Heart right ventricle (tissue), 16 donors: ENCODE results near the gene LPP. TPM values are rescaled to one million over a fixed set of nuclear protein-coding genes. Genes with fewer than 3 reads are reported as not detected.

Experiments
- ATAC-seq, 8 donors: fragments of 200-7000 bp; cut with Tn5 transposase; one replicate each; pipeline ENCODE4 v1.9.1; 2020; ENCODE audit warnings: mild to moderate bottlenecking in 8 of 8, moderate library complexity in 8 of 8, moderate number of reproducible peaks in 1 of 8
- DNase-seq, 2 donors: peaks; one replicate each; pipeline ENCODE4 v3.0.0-alpha.2; 2020
- H3K27ac ChIP-seq, 10 donors: fragments of 200-600 bp; sonication (generic) in 2 of 10; one replicate each; pipeline versions ENCODE4 v1.5.0 to v1.8.0; 2020 to 2022; ENCODE audit warnings: mild to moderate bottlenecking in 3 of 10
- H3K27me3 ChIP-seq, 7 donors: fragments of 200-600 bp; one replicate each; pipeline ENCODE4 v1.8.0; 2021 to 2022; ENCODE audit warnings: mild to moderate bottlenecking in 2 of 7
- H3K36me3 ChIP-seq, 9 donors: fragments of 200-600 bp; sonication (generic) in 1 of 9; one replicate each; pipeline versions ENCODE4 v1.5.0 to v1.8.0; 2020 to 2022; ENCODE audit warnings: mild to moderate bottlenecking in 2 of 9
- H3K4me1 ChIP-seq, 9 donors: fragments of 200-600 bp; sonication (generic) in 1 of 9; one replicate each; pipeline versions ENCODE4 v1.5.0 to v1.8.0; 2020 to 2022; ENCODE audit warnings: mild to moderate bottlenecking in 4 of 9
- H3K4me3 ChIP-seq, 10 donors: fragments of 200-600 bp; sonication (generic) in 2 of 10; one replicate each; pipeline versions ENCODE4 v1.5.0 to v1.8.0; 2020 to 2022; ENCODE audit warnings: mild to moderate bottlenecking in 7 of 10, moderate library complexity in 2 of 10
- H3K9me3 ChIP-seq, 11 donors: fragments of 200-600 bp in 10 of 11; sonication (generic) in 2 of 11; one replicate each; pipeline versions ENCODE4 v1.5.0 to v1.8.0; 2013 to 2022; ENCODE audit warnings: mild to moderate bottlenecking in 2 of 11, control low read depth in 1 of 11, moderate library complexity in 1 of 11
- WGBS, 2 donors: extraction: QIAGEN DNeasy Blood & Tissue Kit; methylation state at CpG; one replicate each; pipeline ENCODE4 v1.1.7; 2013; ENCODE audit warnings: inconsistent platforms in 1 of 2; 5-methylcytosine and 5-hydroxymethylcytosine counted together
- intact Hi-C, 10 donors: fragments of 100-400 bp; cut with DNase I; formaldehyde crosslinking; loops; one replicate each; pipeline versions ENCODE4 v1.11.1 to v1.14.2; 2022
- polyA plus RNA-seq, 2 donors: library from polyadenylated mRNA; stranded (reverse); fragments of 200-250 nt; gene quantifications; one replicate each; pipeline ENCODE4 v1.2.3, GENCODE V29; 2013
- total RNA-seq, 10 donors: library from RNA; stranded (reverse); fragmentation: NEBNext Ultra II Directional in 3 of 10; extraction: Animal tissue kit (Norgen Biotek cat#: 25700) in 3 of 10; gene quantifications; one replicate each; pipeline versions ENCODE4 v1.2.1 to v1.2.4, GENCODE V29; 2021 to 2023
- TF ChIP-seq, protein P1 (sequence below), 9 donors: fragments of 200-600 bp; sonication (generic) in 2 of 9; IDR thresholded peaks; one replicate each; pipeline versions ENCODE4 v1.5.0 to v1.8.0; 2021 to 2022; ENCODE audit warnings: antibody characterized with exemption in 9 of 9, mild to moderate bottlenecking in 5 of 9, moderate library complexity in 1 of 9
- donor health status: Arrhythmogenic right ventricular cardiomyopathy.
- donor health status: ischemic (EF 13 %, LVEDD 7.1; RV severe dilation, severe dysfunction).
- donor health status: healthy with polysubstance abuse.
- donor health status: DM: no; HTN: yes; CAD: no.
- donor health status: DM: no; HTN: no; CAD: no.
- donor health status: ischemic (EF 25% LVEDD 6.9; RV normal size, moderate dysfunction).
- donor health status: ischemic (EF 25% LVEDD 5.7; RV mildly dilated, moderate dysfunction).
- donor health status: healthy.
- donor health status: DM: yes; HTN: yes; CAD: no.
- donor health status: Ischemic cardiomyopathy.
- donor health status: ischemic (EF 35%, LVEDD 5.7; RV mildly dilated, moderate dysfunction).
- donor health status: nonischemic (EF 11% LVEDD 7.7; RV severe dilation, severe dysfunction).
- donor health status: DM: yes; HTN: yes; CAD: no.
- donor health status: PGD.
- donor health status: ischemic (EF 29% LVEDD 5.4; RV normal size, mild dysfunction).
- donor health status: nonischemic (EF 23%, LVEDD 6.1; RV moderate dilation, normal function).

The LPP gene
- total and polyA plus RNA-seq, 12 donors: 8.5 to 188 (median 140) TPM

DNA sequence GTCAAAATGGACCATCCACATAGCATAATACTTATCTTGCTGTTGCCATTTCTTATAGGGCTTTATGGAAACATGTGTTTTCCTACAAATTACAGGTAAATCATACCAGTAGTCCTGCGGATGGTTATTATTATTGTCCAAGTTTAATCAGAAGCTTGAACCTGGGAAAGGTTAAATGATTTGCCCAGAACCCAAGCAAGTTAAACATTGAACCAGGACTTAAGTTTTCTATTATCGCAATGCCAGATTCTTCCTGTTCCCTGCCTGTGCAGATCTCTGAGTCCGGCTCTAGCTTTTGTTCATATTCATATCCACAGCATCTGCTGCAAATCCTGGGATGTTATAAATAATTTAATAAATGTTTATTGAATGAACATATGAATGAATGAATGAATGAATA lies 12.5 kb downstream of the LPP start:
- WGBS, 2 donors: 64 to 65% methylated on average over 3 of the region's 3 CpGs
- intact Hi-C loops: no loop called here
- Histone ChIP-seq H3K36me3 (peaks cover 0 to 5% (median 0%) of the 10 kb centered on the region in 9 donors), H3K9me3 (no peaks in the 10 kb centered on the region), H3K4me3 (no peak overlapping the region), H3K27ac (peak overlapping the region in 1 of 10 donors; percentile 33), H3K27me3 (no peaks in the 10 kb centered on the region), H3K4me1 (peaks cover 13 to 99% (median 62%) of the 10 kb centered on the region in 9 donors)
- TF ChIP-seq, protein P1, sequence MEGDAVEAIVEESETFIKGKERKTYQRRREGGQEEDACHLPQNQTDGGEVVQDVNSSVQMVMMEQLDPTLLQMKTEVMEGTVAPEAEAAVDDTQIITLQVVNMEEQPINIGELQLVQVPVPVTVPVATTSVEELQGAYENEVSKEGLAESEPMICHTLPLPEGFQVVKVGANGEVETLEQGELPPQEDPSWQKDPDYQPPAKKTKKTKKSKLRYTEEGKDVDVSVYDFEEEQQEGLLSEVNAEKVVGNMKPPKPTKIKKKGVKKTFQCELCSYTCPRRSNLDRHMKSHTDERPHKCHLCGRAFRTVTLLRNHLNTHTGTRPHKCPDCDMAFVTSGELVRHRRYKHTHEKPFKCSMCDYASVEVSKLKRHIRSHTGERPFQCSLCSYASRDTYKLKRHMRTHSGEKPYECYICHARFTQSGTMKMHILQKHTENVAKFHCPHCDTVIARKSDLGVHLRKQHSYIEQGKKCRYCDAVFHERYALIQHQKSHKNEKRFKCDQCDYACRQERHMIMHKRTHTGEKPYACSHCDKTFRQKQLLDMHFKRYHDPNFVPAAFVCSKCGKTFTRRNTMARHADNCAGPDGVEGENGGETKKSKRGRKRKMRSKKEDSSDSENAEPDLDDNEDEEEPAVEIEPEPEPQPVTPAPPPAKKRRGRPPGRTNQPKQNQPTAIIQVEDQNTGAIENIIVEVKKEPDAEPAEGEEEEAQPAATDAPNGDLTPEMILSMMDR (IDR thresholded peaks at IDR 0.05): no peak
- DNase-seq (no peak), ATAC-seq (no peak)

DNA sequence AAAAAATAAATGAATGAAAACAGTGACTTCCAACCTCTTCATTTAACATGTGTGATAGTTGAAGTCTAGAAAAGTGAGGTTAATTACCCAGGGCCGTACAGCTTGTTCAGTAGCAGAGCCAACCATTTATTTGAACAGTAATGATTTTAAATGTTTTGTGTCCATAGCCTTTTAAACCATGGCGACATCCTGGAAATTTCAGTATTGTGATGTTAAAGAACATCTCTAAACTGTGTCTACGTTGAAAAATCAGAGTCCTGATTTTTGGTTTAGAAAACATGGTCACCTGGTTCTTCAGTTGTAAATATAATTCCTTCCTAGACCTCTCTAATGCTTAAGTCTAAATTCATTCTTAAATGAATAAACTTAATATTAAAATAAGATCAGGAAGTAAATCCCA lies 14.2 kb downstream of the LPP start:
- Histone ChIP-seq H3K4me3 (no peak overlapping the region), H3K4me1 (peaks cover 20 to 99% (median 66%) of the 10 kb centered on the region in 9 donors), H3K9me3 (no peaks in the 10 kb centered on the region), H3K27ac (no peak overlapping the region), H3K36me3 (peaks cover 0 to 4% (median 0%) of the 10 kb centered on the region in 9 donors), H3K27me3 (no peaks in the 10 kb centered on the region)
- TF ChIP-seq, protein P1 (IDR thresholded peaks at IDR 0.05): no peak
- DNase-seq (no peak), ATAC-seq (no peak)
- 78 to 84% methylated on average over 3 of the region's 3 CpGs for WGBS, 2 donors
- intact Hi-C loops: no loop called here

DNA sequence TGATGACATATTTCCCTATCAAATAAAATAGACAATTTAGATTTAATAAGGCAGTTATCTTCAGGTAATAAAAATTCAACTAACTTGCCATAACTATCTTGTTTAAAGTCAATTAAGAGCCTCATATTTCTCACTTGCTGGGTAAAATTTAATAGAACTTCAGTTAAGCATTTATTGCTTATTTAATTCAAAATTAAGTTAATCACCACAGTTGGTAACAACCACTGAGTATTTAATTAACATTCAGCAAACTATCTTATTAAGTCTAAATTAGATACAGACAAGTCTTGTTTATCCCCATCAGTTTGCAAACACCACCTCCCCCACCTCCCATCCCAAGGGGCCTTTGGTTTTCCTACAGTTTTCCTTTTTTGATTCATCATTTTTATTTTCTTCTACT lies 14.7 kb downstream of the LPP start:
- Histone ChIP-seq H3K4me1 (peaks cover 20 to 98% (median 61%) of the 10 kb centered on the region in 9 donors), H3K27ac (peak overlapping the region in 3 of 10 donors; percentile 22 to 44 (median 30))
- DNase-seq: no peak

DNA sequence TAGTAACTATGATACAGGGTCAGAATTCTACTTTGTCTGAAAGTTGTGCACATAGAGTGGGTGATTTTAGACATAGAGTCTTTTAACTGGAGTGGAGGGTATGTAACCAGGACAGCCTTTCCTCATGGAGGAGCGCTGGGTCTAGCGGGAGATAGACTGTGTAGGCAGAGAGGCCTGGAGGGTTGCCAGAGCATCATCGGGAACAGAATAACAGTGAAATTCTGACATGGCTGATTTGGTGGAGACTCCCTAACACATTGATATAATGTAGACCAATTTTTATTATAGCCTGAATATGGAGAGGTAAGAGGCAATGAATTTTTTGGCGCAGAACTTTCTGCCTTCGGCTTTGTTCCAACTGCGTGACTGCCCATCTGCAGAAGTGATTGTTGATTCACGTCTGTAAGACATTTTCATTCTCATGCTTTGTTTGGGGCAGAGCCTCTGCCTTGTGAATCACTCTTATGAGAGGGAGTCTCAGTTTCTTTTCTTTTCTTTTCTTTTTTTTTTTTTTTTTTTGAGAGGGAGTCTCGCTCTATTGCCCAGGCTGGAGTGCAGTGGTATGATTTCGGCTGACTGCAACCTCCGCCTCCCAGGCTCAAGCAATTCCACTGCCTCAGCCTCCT lies 16.0 kb downstream of the LPP start:
- TF ChIP-seq, protein P1 (IDR thresholded peaks at IDR 0.05): no peak
- 60 to 77% methylated on average over 10 of the region's 10 CpGs for WGBS, 2 donors
- Histone ChIP-seq H3K27ac (peak overlapping the region in 7 of 10 donors; percentile 17 to 45 (median 30)), H3K4me3 (no peak overlapping the region), H3K27me3 (no peaks in the 10 kb centered on the region), H3K36me3 (peaks cover 0 to 4% (median 0%) of the 10 kb centered on the region in 9 donors), H3K9me3 (no peaks in the 10 kb centered on the region), H3K4me1 (peaks cover 18 to 98% (median 55%) of the 10 kb centered on the region in 9 donors)
- ATAC-seq (peak in 7 of 8 donors; percentile 40 to 61 (median 56)), DNase-seq (peak in 1 of 2 donors; percentile 59)
- intact Hi-C loops: no loop called here

More for the DNA sequence above, 14.7 kb downstream of the LPP start:
- Histone ChIP-seq H3K4me3 (no peak overlapping the region), H3K36me3 (peaks cover 0 to 4% (median 0%) of the 10 kb centered on the region in 9 donors), H3K9me3 (no peaks in the 10 kb centered on the region), H3K27me3 (no peaks in the 10 kb centered on the region)
- TF ChIP-seq, protein P1 (IDR thresholded peaks at IDR 0.05): no peak
- intact Hi-C loops: no loop called here
- no peak for ATAC-seq
